GM12872 (cell line): Measurements from ENCODE around the gene CCDC82.

ENCODE experiments used
- TF ChIP-seq, protein P1 (sequence below): IDR thresholded peaks from 3 replicates; pipeline ENCODE4 v1.5.1; 2011; ENCODE audit warnings: low read depth, mild to moderate bottlenecking, low read length, moderate library complexity; ENCODE audit not compliant: insufficient read depth

Gene CCDC82

DNA sequence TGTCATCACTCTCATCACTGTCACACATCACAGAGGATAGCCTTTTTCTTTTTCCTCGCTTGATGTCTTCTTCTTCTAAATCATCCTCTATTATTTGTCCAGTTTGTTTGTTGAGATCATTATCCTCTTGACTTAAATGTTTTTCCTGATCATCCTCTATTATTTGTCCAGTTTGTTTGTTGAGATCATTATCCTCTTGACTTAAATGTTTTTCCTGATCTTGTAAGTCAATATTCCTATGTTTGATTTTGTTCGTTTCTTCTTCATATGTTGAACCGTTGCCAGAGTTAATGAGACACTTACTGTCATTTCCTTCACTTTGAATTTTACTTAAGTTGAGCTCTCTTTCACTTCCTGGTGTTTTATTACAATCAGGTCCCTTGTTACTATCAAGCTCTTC lies 5.6 kb downstream of the CCDC82 start:
- TF ChIP-seq, protein P1, sequence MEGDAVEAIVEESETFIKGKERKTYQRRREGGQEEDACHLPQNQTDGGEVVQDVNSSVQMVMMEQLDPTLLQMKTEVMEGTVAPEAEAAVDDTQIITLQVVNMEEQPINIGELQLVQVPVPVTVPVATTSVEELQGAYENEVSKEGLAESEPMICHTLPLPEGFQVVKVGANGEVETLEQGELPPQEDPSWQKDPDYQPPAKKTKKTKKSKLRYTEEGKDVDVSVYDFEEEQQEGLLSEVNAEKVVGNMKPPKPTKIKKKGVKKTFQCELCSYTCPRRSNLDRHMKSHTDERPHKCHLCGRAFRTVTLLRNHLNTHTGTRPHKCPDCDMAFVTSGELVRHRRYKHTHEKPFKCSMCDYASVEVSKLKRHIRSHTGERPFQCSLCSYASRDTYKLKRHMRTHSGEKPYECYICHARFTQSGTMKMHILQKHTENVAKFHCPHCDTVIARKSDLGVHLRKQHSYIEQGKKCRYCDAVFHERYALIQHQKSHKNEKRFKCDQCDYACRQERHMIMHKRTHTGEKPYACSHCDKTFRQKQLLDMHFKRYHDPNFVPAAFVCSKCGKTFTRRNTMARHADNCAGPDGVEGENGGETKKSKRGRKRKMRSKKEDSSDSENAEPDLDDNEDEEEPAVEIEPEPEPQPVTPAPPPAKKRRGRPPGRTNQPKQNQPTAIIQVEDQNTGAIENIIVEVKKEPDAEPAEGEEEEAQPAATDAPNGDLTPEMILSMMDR = no peak

DNA sequence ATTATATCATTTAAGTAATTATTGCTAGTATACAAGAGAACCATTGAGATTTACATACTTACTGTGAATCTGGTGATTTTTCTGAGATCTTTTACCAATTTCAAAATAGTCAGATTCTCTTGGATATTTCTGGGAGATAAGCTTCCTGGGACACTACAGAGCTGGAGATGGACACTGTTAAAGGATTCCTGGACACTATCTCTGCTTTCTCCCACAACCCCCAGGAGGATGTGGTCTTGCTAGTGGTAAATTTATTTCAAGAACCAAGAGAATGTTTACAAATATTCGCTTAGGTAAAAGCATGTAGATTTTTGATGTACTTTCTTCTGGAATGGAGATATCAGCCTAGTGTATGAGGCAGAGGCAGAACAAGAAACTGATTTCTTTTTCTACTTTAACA lies 12.9 kb downstream of the CCDC82 start:
- TF ChIP-seq, protein P1 = no peak

GRCh38 chr11:96373826-96374225 lies 15.9 kb downstream of the CCDC82 start:
- TF ChIP-seq, protein P1 = no peak

DNA sequence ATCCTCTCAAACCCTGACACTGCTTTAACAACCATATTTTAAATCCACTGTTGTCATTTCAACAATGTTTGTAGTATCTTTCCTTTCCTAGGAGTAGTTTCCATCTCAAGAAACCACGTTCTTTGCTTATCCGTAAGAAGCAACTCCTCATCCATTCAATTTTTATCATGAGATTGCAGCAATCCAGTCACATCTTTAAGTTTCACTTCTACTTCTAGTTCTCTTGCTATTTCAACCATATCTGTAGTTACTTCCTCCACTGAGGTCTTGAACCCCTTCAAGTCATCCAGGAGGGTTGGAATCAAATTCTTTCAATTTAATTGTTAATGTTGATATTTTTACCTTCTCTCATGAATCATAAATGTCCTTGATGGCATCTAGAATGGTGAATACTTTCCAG lies 22.4 kb downstream of the CCDC82 start:
- TF ChIP-seq, protein P1 = no peak

GRCh38 chr11:96366024-96366423 lies 23.7 kb downstream of the CCDC82 start:
- TF ChIP-seq, protein P1 = no peak

DNA sequence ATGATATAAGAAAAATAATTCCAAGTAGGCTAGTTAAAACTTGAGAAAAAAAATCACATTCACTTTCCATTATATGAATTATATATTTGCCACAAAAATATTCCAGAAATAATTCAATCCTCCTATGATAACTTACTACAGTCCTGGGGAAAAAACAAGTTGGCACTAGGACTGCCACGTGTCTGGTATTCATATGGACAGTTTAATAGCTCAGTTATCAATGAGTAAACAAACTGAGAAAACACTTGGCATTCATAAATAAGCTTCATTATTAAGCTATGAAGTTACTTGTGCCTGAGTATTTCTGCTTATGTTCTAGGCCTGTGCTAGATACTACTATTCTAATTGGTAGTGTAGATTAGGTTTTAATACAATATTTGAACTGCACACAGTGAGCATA lies 24.2 kb downstream of the CCDC82 start:
- TF ChIP-seq, protein P1 = no peak

GRCh38 chr11:96361778-96362177 lies 27.9 kb downstream of the CCDC82 start:
- TF ChIP-seq, protein P1 = no peak

- TF ChIP-seq, protein P1 = no peak
These were observed 31.4 kb downstream of the CCDC82 start for GRCh38 chr11:96358321-96358720.
